CD4-positive, alpha-beta T cell treated with Interleukin-2 at 100 ng/mL for 4 hours (primary cell): ENCODE data around the gene COP1.
"Not testable (repeated sequence)": the region's sequence is repeated elsewhere in the genome, so short reads cannot be mapped to it uniquely, and the experiment has no call there.

Experiments used
- DNase-seq: peaks from one replicate; pipeline ENCODE4 v3.0.0-alpha.2; 2020; ENCODE audit warnings: low spot score

Gene COP1

GRCh38 chr1:176033881-176034280 is 173.2 kb downstream of the COP1 start:
- no peak for DNase-seq

- DNase-seq, result no peak
These were observed 173.6 kb downstream of the COP1 start for GRCh38 chr1:176033474-176033873.

- DNase-seq, result no peak
These were observed 174.9 kb downstream of the COP1 start for GRCh38 chr1:176032040-176032645.

GRCh38 chr1:176029609-176030008 is 177.5 kb downstream of the COP1 start:
- DNase-seq, result no peak

- DNase-seq, result no peak
These were observed 177.9 kb downstream of the COP1 start for GRCh38 chr1:176029155-176029554.

GRCh38 chr1:176027934-176028333 is 179.2 kb downstream of the COP1 start:
- DNase-seq, result peak; percentile 2

- no peak for DNase-seq
These were observed 184.5 kb downstream of the COP1 start for GRCh38 chr1:176022574-176022973.

- DNase-seq, result no peak
These were observed 189.4 kb downstream of the COP1 start for GRCh38 chr1:176017722-176018121.

GRCh38 chr1:176009951-176010350 is 197.1 kb downstream of the COP1 start:
- DNase-seq, result no peak

GRCh38 chr1:176007756-176008389 is 199.2 kb downstream of the COP1 start:
- DNase-seq, result not testable (repeated sequence)

GRCh38 chr1:175994660-175995059 is 212.4 kb downstream of the COP1 start:
- DNase-seq, result not testable (repeated sequence)

GRCh38 chr1:175992825-175993224 is 214.3 kb downstream of the COP1 start:
- DNase-seq, result not testable (repeated sequence)

GRCh38 chr1:175992202-175992601 is 214.9 kb downstream of the COP1 start:
- DNase-seq, result not testable (repeated sequence)

GRCh38 chr1:175984813-175985212 is 222.3 kb downstream of the COP1 start:
- no peak for DNase-seq

GRCh38 chr1:175984057-175984812 is 222.9 kb downstream of the COP1 start:
- DNase-seq, result no peak

- not testable (repeated sequence) for DNase-seq
These were observed 223.7 kb downstream of the COP1 start for GRCh38 chr1:175983363-175983762.

- DNase-seq, result no peak
These were observed 226.0 kb downstream of the COP1 start for GRCh38 chr1:175981128-175981527.

- DNase-seq, result no peak
These were observed 228.2 kb downstream of the COP1 start for GRCh38 chr1:175978926-175979325.

- no peak for DNase-seq
These were observed 228.6 kb downstream of the COP1 start for GRCh38 chr1:175978476-175978875.

GRCh38 chr1:175976865-175977642 is 230.0 kb downstream of the COP1 start:
- no peak for DNase-seq

- DNase-seq, result no peak
These were observed 237.9 kb downstream of the COP1 start for GRCh38 chr1:175969231-175969630.

- DNase-seq, result no peak
These were observed 238.5 kb downstream of the COP1 start for GRCh38 chr1:175968486-175969172.
